Naive B cell (primary cell): ENCODE measurements around the gene BRCA2. TPM values are rescaled to one million over a fixed set of nuclear protein-coding genes. Genes with fewer than 3 reads are reported as not detected.
A peak's percentile ranks its signal among the peaks of the same experiment; 100 is the strongest.

Experiments
- ATAC-seq, 2 donors: fragments of 150-1000 bp; cut with Tn5 transposase; 2 replicates each; pipeline ENCODE4 v1.10.0; 2021; ENCODE audit warnings: low read depth in 2 of 2, mild to moderate bottlenecking in 2 of 2, moderate library complexity in 2 of 2
- DNase-seq: peaks from one replicate; pipeline ENCODE4 v3.0.0; 2022
- H3K27ac Mint-ChIP-seq, 6 donors: one replicate each; pipeline ENCODE4 v1.8.0; 2020 to 2022; ENCODE audit warnings: mild to moderate bottlenecking in 6 of 6, mixed read lengths in 6 of 6, moderate library complexity in 5 of 6, inconsistent platforms in 2 of 6
- H3K27me3 Mint-ChIP-seq, 3 donors: one replicate each; pipeline ENCODE4 v1.8.0; 2021 to 2022; ENCODE audit warnings: mixed read lengths in 3 of 3, mild to moderate bottlenecking in 1 of 3
- H3K36me3 Mint-ChIP-seq, 2 donors: one replicate each; pipeline ENCODE4 v1.8.0; 2020 to 2022; ENCODE audit warnings: mixed read lengths in 2 of 2, inconsistent platforms in 1 of 2, mild to moderate bottlenecking in 1 of 2
- H3K4me1 Mint-ChIP-seq, 3 donors: one replicate each; pipeline ENCODE4 v1.8.0; 2020 to 2022; ENCODE audit warnings: mixed read lengths in 3 of 3, inconsistent platforms in 1 of 3, mild to moderate bottlenecking in 1 of 3, moderate library complexity in 1 of 3
- H3K4me3 Mint-ChIP-seq, 8 donors: one replicate each; pipeline ENCODE4 v1.8.0; 2020 to 2022; ENCODE audit warnings: mild to moderate bottlenecking in 8 of 8, mixed read lengths in 8 of 8, moderate library complexity in 8 of 8, inconsistent platforms in 2 of 8
- H3K9me3 Mint-ChIP-seq, 7 donors: one replicate each; pipeline ENCODE4 v1.8.0; 2020 to 2022; ENCODE audit warnings: mixed read lengths in 7 of 7, mild to moderate bottlenecking in 5 of 7, inconsistent platforms in 2 of 7, moderate library complexity in 1 of 7
- polyA plus RNA-seq, 6 donors: library from polyadenylated mRNA; unstranded; fragments of 300-500 nt; fragmentation: Illumina TruSeq; gene quantifications; one replicate each; pipeline ENCODE4 v1.2.3, GENCODE V29; 2021; ENCODE audit warnings: low read depth in 6 of 6

BRCA2 gene
- polyA plus RNA-seq, 6 donors from 2014 or later = 2.9 to 6.6 (median 4.5) TPM

- no peaks in the 10 kb centered on the region for H3K9me3 Mint-ChIP-seq
- H3K27ac Mint-ChIP-seq = no peak overlapping the region
- no peaks in the 10 kb centered on the region for H3K4me1 Mint-ChIP-seq
- no peaks in the 10 kb centered on the region for H3K36me3 Mint-ChIP-seq
- no peak for DNase-seq
- no peak overlapping the region for H3K4me3 Mint-ChIP-seq
- peaks cover 0 to 13% (median 4%) of the 10 kb centered on the region in 3 donors for H3K27me3 Mint-ChIP-seq
- no peak for ATAC-seq
Observed at GRCh38 chr13:32297206-32297605, 18.1 kb upstream of the BRCA2 start.

- Mint-ChIP-seq H3K27ac (peak overlapping the region in 1 of 6 donors; percentile 51), H3K9me3 (no peaks in the 10 kb centered on the region), H3K27me3 (peaks cover 0 to 13% (median 4%) of the 10 kb centered on the region in 3 donors), H3K4me1 (no peaks in the 10 kb centered on the region), H3K36me3 (no peaks in the 10 kb centered on the region), H3K4me3 (no peak overlapping the region)
- DNase-seq (no peak), ATAC-seq (no peak)
Observed at GRCh38 chr13:32298695-32299094, 16.6 kb upstream of the BRCA2 start.

DNA sequence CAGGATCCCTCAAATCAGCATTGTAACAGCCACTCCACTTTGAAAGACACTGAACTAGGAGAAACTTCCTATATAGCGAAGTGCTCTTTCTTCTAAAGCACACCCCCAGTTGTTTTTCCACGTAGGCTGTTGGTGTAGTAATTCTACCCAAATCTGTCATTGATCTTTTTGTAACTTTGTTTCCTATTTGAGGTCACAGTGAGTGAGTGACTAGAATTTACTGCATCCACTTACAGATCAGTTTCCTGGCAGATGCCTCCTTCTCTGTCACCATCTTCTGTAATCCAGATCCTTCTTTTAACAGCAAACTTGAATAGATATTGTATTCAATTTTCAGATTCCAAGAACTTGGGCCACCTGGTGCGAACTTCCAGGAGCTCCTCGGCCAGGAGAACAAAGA, 15.4 kb upstream of the BRCA2 start:
- no peaks in the 10 kb centered on the region for H3K9me3 Mint-ChIP-seq
- no peak overlapping the region for H3K4me3 Mint-ChIP-seq
- peaks cover 0 to 13% (median 4%) of the 10 kb centered on the region in 3 donors for H3K27me3 Mint-ChIP-seq
- no peak for DNase-seq
- H3K36me3 Mint-ChIP-seq = no peaks in the 10 kb centered on the region
- no peak for ATAC-seq
- no peaks in the 10 kb centered on the region for H3K4me1 Mint-ChIP-seq
- H3K27ac Mint-ChIP-seq = no peak overlapping the region

GRCh38 chr13:32300406-32300805, 14.9 kb upstream of the BRCA2 start:
- Mint-ChIP-seq H3K9me3 (no peaks in the 10 kb centered on the region), H3K36me3 (no peaks in the 10 kb centered on the region), H3K4me1 (no peaks in the 10 kb centered on the region), H3K27me3 (peaks cover 0 to 13% (median 4%) of the 10 kb centered on the region in 3 donors), H3K4me3 (no peak overlapping the region), H3K27ac (no peak overlapping the region)
- ATAC-seq (no peak), DNase-seq (no peak)

DNA sequence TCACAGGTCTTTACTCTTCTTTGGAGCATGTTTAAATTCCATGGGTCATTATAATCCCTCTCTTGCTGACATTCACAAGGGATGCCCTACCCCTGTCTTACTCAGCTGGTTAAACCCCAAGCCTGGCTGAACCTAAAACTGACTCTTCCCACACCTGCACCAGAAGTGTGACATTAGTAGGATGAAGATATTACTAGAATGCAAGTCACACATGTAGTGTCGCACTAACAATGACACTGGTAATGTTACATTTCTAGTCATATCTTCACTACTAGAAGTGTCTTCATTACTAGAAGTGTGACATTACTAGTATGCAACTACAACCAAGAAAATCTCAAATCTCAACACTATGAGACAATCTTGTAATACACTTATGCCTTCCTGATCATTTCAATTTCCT, 14.4 kb upstream of the BRCA2 start:
- Mint-ChIP-seq H3K4me3 (no peak overlapping the region), H3K36me3 (no peaks in the 10 kb centered on the region), H3K27me3 (peaks cover 0 to 13% (median 4%) of the 10 kb centered on the region in 3 donors), H3K27ac (no peak overlapping the region), H3K4me1 (no peaks in the 10 kb centered on the region), H3K9me3 (no peaks in the 10 kb centered on the region)
- ATAC-seq = no peak
- no peak for DNase-seq

DNA sequence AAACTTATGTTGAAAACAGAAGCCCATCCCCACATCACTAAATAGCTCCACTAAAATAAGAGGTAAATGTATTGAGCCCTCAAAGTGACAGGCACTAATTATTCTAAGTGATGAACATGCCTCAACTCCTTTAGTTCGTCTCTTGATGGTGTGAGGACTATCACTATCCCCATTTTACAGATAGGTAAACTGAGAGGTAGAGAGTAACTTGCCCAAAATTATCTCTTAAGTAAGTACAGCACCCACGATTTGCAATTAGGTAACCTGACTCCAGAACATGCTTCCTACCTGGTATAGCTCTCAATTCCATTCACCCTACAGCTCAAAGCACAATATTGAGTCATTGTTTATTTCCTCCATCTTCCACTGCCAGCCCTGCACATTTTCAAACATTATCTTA, 12.8 kb upstream of the BRCA2 start:
- Mint-ChIP-seq H3K27me3 (peaks cover 0 to 13% (median 4%) of the 10 kb centered on the region in 3 donors), H3K27ac (no peak overlapping the region)
- no peak for ATAC-seq

GRCh38 chr13:32305646-32306045, 9.7 kb upstream of the BRCA2 start:
- Mint-ChIP-seq H3K4me3 (no peak overlapping the region), H3K4me1 (peaks cover 5 to 7% (median 6%) of the 10 kb centered on the region in 3 donors), H3K36me3 (no peaks in the 10 kb centered on the region), H3K9me3 (no peaks in the 10 kb centered on the region), H3K27me3 (no peaks in the 10 kb centered on the region), H3K27ac (no peak overlapping the region)
- no peak for DNase-seq
- ATAC-seq = no peak

More for the DNA sequence above, 12.8 kb upstream of the BRCA2 start:
- no peak for DNase-seq
- no peaks in the 10 kb centered on the region for H3K4me1 Mint-ChIP-seq
- H3K4me3 Mint-ChIP-seq = no peak overlapping the region
- no peaks in the 10 kb centered on the region for H3K9me3 Mint-ChIP-seq
- H3K36me3 Mint-ChIP-seq = no peaks in the 10 kb centered on the region

- peak; percentile 10 to 22 for ATAC-seq
Observed at GRCh38 chr13:32309312-32310133, 5.8 kb upstream of the BRCA2 start.

GRCh38 chr13:32310134-32310706, 5.1 kb upstream of the BRCA2 start:
- H3K36me3 Mint-ChIP-seq = no peaks in the 10 kb centered on the region
- DNase-seq (peak; percentile 49), ATAC-seq (peak; percentile 46 to 49)
- H3K9me3 Mint-ChIP-seq = peaks cover 0 to 2% (median 0%) of the 10 kb centered on the region in 7 donors
- H3K4me3 Mint-ChIP-seq = peak overlapping the region in 5 of 8 donors; percentile 40 to 75 (median 59)
- peaks cover 5 to 17% (median 16%) of the 10 kb centered on the region in 3 donors for H3K4me1 Mint-ChIP-seq
- no peak overlapping the region for H3K27ac Mint-ChIP-seq
- H3K27me3 Mint-ChIP-seq = no peaks in the 10 kb centered on the region

More at GRCh38 chr13:32309312-32310133, 5.8 kb upstream of the BRCA2 start:
- peak overlapping the region in 5 of 8 donors; percentile 40 to 75 (median 59) for H3K4me3 Mint-ChIP-seq
- H3K9me3 Mint-ChIP-seq = no peaks in the 10 kb centered on the region
- no peak for DNase-seq
- peaks cover 5 to 10% (median 9%) of the 10 kb centered on the region in 3 donors for H3K4me1 Mint-ChIP-seq
- H3K36me3 Mint-ChIP-seq = no peaks in the 10 kb centered on the region
- no peak overlapping the region for H3K27ac Mint-ChIP-seq
- no peaks in the 10 kb centered on the region for H3K27me3 Mint-ChIP-seq

DNA sequence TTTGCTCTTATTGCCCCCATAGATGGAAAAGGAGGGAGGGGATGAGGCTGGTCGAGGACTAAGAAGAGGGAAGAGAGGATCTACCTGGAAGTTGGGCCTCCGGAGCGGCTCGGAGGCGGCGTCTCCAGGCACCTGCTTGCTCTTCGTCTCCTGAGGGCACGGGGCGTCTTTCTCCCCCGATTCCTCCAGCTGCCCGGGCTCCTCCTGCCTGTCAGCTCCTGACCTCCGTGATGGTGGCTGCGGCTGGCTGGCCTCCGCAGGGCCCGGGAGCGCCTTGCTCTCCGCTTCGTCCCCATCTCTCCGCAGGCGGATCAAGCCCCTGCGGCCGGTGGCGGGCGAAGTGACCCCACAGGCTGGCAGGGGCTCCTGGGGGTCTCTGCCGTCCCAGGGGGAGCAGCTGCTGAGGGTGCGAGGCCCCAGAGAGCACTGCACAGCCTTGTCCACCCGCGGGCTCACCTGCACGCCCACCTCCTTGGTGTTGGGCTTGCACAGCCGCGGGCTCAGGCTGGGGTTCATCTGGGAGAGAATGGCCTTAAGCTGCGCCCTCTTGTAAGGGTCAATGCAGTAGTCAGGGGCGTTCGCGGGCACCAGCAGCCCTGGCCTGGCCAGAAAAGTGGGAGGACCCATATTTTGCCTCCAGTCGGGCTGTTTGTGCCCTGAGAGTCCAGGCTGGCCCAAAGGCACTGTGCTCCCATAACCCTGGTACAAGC, 4.0 kb upstream of the BRCA2 start:
- no peak for ATAC-seq
- Mint-ChIP-seq H3K9me3 (peaks cover 0 to 2% (median 0%) of the 10 kb centered on the region in 7 donors), H3K27me3 (no peaks in the 10 kb centered on the region), H3K27ac (no peak overlapping the region), H3K36me3 (no peaks in the 10 kb centered on the region), H3K4me3 (no peak overlapping the region), H3K4me1 (peaks cover 5 to 25% (median 22%) of the 10 kb centered on the region in 3 donors)
- no peak for DNase-seq

GRCh38 chr13:32314271-32315237, 754 bp upstream of the BRCA2 start:
- Mint-ChIP-seq H3K9me3 (peaks cover 0 to 2% (median 0%) of the 10 kb centered on the region in 7 donors), H3K27ac (peak overlapping the region; percentile 100), H3K36me3 (peaks cover 0 to 5% of the 10 kb centered on the region in 2 donors), H3K27me3 (no peaks in the 10 kb centered on the region), H3K4me3 (peak overlapping the region; percentile 94 to 99 (median 96)), H3K4me1 (peaks cover 2 to 23% (median 21%) of the 10 kb centered on the region in 3 donors)
- ATAC-seq (peak; percentile 66 to 68), DNase-seq (peak; percentile 67)

DNA sequence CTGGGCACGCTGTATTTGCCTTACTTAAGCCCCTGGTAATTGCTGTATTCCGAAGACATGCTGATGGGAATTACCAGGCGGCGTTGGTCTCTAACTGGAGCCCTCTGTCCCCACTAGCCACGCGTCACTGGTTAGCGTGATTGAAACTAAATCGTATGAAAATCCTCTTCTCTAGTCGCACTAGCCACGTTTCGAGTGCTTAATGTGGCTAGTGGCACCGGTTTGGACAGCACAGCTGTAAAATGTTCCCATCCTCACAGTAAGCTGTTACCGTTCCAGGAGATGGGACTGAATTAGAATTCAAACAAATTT, 676 bp downstream of the BRCA2 start:
- H3K36me3 Mint-ChIP-seq = peaks cover 0 to 7% of the 10 kb centered on the region in 2 donors
- peaks cover 0 to 2% (median 0%) of the 10 kb centered on the region in 7 donors for H3K9me3 Mint-ChIP-seq
- peaks cover 0 to 21% (median 18%) of the 10 kb centered on the region in 3 donors for H3K4me1 Mint-ChIP-seq
- no peaks in the 10 kb centered on the region for H3K27me3 Mint-ChIP-seq
- DNase-seq = no peak
- H3K27ac Mint-ChIP-seq = peak overlapping the region; percentile 100
- peak; percentile 6 to 10 for ATAC-seq
- H3K4me3 Mint-ChIP-seq = peak overlapping the region; percentile 94 to 99 (median 96)
